ENCODE data around the gene PHACTR2.
A peak's percentile ranks its signal among the peaks of the same experiment; 100 is the strongest.
"Not testable (repeated sequence)": the region's sequence is repeated elsewhere in the genome, so short reads cannot be mapped to it uniquely, and the experiment has no call there.

The PHACTR2 gene

GRCh38 chr6:143775336-143775735 is 97.6 kb downstream of the PHACTR2 start:
- TF ChIP-seq CTCF (IDR thresholded peaks at IDR 0.05; ENCODE audit: low read depth, low read length), result no peak
- no peak overlapping the region for H3K4me3 ChIP-seq (replicated peaks in 1 of 2; ENCODE audit: low read depth in 2 of 2, low read length in 2 of 2)
- no peak for DNase-seq (ENCODE audit: low read depth in 2 of 2)

GRCh38 chr6:143778926-143779325 is 101.2 kb downstream of the PHACTR2 start:
- no peak overlapping the region for H3K4me3 ChIP-seq (replicated peaks in 1 of 2; ENCODE audit: low read depth in 2 of 2, low read length in 2 of 2)
- no peak for TF ChIP-seq CTCF (IDR thresholded peaks at IDR 0.05; ENCODE audit: low read depth, low read length)
- no peak for DNase-seq (ENCODE audit: low read depth in 2 of 2)

- no peak overlapping the region for H3K4me3 ChIP-seq (replicated peaks in 1 of 2; ENCODE audit: low read depth in 2 of 2, low read length in 2 of 2)
- no peak for DNase-seq (ENCODE audit: low read depth in 2 of 2)
- TF ChIP-seq CTCF (IDR thresholded peaks at IDR 0.05; ENCODE audit: low read depth, low read length), result no peak
Observed at GRCh38 chr6:143782481-143782880, 104.7 kb downstream of the PHACTR2 start.

GRCh38 chr6:143783077-143783476 is 105.3 kb downstream of the PHACTR2 start:
- DNase-seq (ENCODE audit: low read depth in 2 of 2), result no peak
- no peak for TF ChIP-seq CTCF (IDR thresholded peaks at IDR 0.05; ENCODE audit: low read depth, low read length)
- H3K4me3 ChIP-seq (replicated peaks in 1 of 2; ENCODE audit: low read depth in 2 of 2, low read length in 2 of 2), result no peak overlapping the region

GRCh38 chr6:143784316-143784715 is 106.6 kb downstream of the PHACTR2 start:
- no peak for TF ChIP-seq CTCF (IDR thresholded peaks at IDR 0.05; ENCODE audit: low read depth, low read length)
- no peak for DNase-seq (ENCODE audit: low read depth in 2 of 2)
- no peak overlapping the region for H3K4me3 ChIP-seq (replicated peaks in 1 of 2; ENCODE audit: low read depth in 2 of 2, low read length in 2 of 2)

GRCh38 chr6:143786371-143786770 is 108.6 kb downstream of the PHACTR2 start:
- not testable (repeated sequence) for DNase-seq (ENCODE audit: low read depth in 2 of 2); H3K4me3 ChIP-seq (replicated peaks in 1 of 2; ENCODE audit: low read depth in 2 of 2, low read length in 2 of 2)

GRCh38 chr6:143792402-143793279 is 114.9 kb downstream of the PHACTR2 start:
- no peak overlapping the region for H3K4me3 ChIP-seq (replicated peaks in 1 of 2; ENCODE audit: low read depth in 2 of 2, low read length in 2 of 2)
- DNase-seq (ENCODE audit: low read depth in 2 of 2), result peak in 1 of 2 donors; percentile 33
- no peak for TF ChIP-seq CTCF (IDR thresholded peaks at IDR 0.05; ENCODE audit: low read depth, low read length)
